C1 segment of cervical spinal cord (tissue), 14 donors: ENCODE data around the gene PRMT1.

ENCODE experiments used
- DNase-seq, 14 donors: peaks; one replicate each; lab custom pipeline; 2025; lab: John Stamatoyannopoulos, UW

Gene PRMT1

GRCh38 chr19:49667473-49667872 is 9.6 kb upstream of the PRMT1 start:
- DNase-seq: no peak

DNA sequence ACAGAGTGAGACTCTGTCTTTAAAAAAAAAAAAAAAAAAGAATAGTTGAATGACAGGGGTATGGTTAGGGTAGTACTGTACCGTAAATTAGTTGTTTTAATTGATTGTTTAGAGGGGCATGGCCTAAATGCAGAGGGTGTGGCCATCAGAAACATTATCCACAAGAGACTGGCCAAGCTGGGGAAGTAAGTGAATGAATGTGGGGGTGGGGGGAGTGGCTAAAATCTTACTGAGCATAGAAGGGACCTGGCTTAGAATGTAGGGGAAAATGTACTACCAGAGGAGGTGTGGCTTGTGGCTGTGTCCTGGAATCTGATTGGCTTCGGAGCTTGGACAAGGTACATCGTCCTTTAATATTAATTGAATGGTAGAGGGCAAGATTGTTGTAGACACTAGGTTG is 7.6 kb upstream of the PRMT1 start:
- no peak for DNase-seq

DNA sequence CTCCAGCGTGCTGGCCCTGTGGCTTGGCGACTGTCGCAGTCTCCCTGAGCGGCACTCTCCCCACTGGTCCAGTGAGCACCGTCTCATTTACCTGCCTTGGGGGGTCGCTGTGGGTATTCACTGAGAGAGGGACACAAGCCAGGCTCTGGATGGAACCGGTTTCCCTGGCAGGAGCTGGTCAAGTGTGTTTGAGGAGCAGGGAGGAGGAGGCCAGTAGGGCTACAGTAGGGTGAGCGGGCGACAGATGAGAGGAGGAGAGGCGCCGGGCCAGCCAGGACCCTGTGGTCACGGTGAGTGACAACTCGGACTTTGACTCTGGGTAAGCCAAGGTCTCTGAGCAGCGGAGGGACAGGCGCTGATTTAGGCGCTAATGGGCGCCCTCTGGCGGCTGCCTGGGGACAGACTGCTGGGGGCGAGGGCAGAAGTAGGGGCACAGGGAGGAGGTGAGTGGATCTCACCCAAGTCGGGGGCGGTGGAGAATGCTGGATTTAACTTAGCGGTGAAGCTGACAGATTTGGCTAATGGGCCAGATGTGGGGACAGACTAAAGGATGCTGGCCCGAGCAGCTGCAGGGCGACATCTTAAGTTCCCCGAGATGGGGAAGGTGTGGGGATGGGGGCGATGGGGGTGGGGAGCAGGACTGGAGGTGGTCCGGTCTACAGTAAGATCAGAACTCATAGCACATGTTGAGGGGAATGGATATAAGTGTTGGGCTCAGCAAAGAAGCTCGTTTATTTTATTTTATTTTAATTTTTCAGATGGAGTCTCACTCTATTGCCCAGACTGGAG is 4.7 kb upstream of the PRMT1 start:
- peak in 13 of 14 donors; percentile 22 to 71 (median 53) for DNase-seq

DNA sequence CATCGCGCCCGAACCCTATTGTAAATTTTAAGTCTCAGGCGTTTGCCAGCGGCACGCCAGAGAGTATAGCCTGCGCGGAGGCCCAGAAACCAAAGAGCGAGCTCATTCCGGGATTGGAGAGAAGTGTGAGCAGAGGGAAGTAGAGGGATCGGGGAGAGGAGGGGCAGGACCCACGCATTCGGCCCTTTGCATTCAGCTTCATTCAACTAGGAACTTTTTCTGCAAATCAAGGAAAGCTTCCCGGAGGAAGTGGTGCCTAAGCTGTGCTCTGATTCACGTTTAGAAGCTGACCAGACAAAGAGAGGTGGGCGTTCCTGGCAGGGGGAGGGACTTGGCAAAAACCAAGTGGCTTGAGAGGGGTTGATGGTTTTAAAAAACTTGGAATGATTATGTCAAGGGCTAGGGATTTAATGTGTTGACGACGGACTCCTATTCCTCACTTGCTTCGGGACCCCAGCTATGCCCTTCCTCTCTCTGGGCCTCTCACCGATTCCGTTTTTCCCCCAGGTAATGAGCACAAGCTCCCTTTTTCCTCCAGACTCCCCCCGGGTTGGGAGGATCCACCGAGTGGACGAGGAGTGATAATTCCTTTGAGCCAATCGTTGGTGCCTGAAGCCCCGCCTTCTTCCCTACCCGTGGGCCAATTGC is 811 bp upstream of the PRMT1 start:
- DNase-seq: peak in 4 of 14 donors; percentile 62 to 93 (median 90)

DNA sequence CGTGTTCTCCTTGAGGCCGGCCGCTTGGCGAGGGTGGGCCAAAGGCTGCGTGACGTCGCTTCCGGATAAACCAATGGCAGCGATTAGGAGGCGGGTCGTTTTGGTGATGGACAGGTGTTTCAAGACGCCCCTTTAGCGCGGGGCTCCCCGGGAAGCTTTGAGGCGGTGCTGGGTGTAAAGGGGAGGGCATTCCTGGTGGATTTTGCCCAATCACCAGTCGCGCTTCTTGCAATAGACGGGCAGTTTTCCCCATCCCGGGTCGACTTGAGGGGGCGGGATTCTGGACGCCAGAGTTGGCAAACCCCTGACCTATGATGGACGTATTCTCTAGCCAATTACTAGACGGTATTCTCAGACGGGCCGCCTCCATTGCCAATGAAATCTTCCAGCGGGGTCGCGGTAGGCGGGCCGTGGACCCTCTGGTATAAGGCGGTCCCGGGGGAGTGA is 264 bp upstream of the PRMT1 start:
- peak; percentile 94 to 100 (median 100) for DNase-seq

GRCh38 chr19:49677901-49678674 is 1.0 kb downstream of the PRMT1 start:
- peak in 10 of 14 donors; percentile 19 to 63 (median 38) for DNase-seq

- no peak for DNase-seq
Measured at GRCh38 chr19:49678985-49679770, 2.1 kb downstream of the PRMT1 start.

DNA sequence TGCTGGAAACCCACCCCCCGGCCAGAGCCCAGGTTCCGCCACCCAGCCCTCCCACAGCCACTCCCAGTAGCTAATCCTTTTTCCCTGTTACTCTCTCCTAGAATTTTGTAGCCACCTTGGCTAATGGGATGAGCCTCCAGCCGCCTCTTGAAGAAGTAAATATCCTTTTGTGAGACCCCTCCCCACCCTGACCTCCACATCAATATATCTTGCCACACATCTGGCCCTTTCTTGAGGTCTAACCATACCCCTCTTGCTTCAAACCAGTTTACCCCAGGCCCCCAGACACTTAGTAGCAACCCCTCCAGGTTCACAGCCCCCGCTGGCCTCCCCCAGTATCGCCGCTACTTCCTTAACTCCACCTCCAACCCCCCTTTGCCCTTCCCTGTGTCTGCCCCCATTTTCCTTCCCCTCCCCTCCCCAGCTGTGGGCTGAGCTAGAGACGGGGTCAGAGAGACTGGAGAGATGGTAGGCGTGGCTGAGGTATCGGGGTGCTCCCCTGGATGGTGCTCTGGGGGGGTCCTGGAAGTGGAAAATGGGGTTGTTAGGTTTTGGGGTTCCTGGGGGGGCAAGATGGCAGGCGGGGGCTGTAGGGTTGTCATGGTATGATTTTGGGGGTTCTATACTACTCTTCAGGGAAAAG is 2.8 kb downstream of the PRMT1 start:
- no peak for DNase-seq

DNA sequence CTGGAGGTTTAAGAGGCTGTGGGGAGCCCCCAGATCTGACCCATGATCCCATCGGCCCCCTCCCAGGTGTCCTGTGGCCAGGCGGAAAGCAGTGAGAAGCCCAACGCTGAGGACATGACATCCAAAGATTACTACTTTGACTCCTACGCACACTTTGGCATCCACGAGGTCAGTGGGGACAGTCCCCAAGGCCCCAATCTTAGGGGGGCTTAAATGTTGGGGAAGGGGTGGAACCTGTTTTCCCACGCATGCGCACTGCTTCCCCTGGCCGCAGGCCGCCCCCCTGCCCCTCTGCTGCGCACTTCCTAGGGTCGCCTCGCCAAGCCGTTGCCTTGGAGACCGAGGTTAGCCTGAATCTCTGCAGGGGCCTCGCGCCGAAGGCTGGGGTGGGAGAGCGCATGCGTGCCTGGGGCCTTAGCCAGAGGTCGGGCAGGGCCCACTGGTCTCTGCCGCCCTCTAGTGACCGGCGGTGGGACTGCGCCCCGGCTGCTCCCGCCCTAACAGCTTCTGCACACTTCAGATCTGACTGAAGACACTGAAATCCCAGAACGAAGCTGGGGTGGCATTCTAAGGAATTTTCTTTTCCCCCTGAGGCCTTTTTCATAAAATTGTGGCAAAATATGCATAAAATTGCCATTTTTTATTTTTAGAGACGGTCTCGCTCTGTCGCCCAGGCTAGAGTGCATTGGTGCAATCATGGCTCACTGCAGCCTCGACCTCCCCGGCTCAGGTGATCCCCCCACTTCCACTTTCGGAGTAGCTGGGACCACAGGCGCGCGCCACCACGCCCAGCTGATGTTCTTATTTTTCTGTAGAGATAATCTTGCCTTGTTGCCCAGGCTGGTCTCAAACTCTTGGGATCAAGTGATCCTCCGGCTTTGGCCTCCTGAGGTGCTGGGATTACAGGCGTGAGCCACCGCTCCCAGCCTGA is 3.6 kb downstream of the PRMT1 start:
- peak in 13 of 14 donors; percentile 27 to 88 (median 76) for DNase-seq

- no peak for DNase-seq
Measured at GRCh38 chr19:49681830-49682229, 4.8 kb downstream of the PRMT1 start.

DNA sequence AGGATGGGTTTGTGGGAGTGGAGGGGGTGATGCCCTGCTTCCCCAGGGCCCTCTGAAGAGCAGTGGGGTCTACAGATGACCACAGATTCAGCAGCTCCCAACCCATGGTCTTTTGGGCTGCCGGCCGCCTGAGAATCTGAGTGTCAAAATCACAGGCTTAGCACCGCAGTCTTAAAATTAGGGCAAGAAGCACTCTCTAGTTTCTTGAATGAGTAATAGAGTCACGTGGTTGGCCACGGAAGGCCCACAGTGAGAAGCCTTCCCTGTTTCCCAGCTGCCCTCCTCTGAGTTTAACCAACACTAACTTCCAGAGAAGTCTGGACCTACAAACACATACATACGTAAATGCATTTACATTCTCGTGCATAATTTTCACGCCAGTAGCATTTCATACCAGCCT is 5.2 kb downstream of the PRMT1 start:
- no peak for DNase-seq

- DNase-seq: no peak
Measured at GRCh38 chr19:49683814-49684250, 6.8 kb downstream of the PRMT1 start.

- DNase-seq: no peak
Measured at GRCh38 chr19:49684251-49684982, 7.3 kb downstream of the PRMT1 start.

GRCh38 chr19:49684983-49685553 is 8.0 kb downstream of the PRMT1 start:
- DNase-seq: no peak

DNA sequence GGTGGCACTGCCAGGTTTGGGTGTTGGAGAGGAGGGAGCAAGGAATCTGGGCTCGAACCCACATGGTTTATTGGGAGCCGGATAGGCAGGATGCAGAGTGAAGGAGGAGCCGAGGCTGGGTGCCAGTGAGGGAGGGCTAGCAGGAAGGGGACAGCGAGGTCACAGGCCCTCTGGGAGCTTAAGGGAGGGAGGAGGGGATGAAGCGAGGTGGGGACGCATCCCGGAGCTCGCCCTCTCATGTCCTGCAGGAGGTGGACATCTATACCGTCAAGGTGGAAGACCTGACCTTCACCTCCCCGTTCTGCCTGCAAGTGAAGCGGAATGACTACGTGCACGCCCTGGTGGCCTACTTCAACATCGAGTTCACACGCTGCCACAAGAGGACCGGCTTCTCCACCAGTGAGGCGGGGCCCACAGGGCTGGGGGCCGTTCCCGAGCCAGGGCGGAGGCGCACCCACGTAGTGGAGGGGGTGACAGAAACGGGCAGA is 8.8 kb downstream of the PRMT1 start:
- no peak for DNase-seq

GRCh38 chr19:49686503-49687088 is 9.5 kb downstream of the PRMT1 start:
- no peak for DNase-seq

DNA sequence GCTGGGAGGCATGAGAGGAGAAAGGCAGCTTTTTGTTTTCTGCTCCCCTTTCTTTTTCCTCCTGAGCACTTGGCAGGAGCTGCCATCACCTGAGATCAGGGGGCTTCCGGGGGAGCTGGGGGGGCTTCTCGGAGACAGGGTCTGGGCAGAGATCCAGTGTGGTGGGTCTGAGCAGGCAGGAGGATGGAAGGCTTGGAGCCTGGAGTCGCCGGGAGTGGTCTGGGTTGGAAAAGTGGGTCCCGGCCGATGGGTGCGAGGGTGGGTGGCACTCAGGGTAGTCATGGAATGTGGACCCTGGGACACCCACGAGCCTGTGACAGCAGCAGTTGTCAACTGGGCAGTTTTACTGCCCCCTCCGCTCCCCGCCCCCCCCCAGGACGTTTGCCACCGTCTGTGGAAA is 10.1 kb downstream of the PRMT1 start:
- DNase-seq: no peak
